MM.1S (cell line): Measurements from ENCODE around the gene CARD10.

Experiments
- DNase-seq: peaks from one replicate; pipeline ENCODE4 v3.0.0-alpha.2; 2015
- H2AFZ ChIP-seq: fragments of 300-600 bp; sonication (generic); 2 replicates; pipeline ENCODE4 v1.6.0; 2016; ENCODE audit warnings: antibody characterized with exemption, low read length
- H3F3A ChIP-seq: fragments of 300-600 bp; sonication (generic); 2 replicates; pipeline ENCODE4 v1.6.1; 2016; ENCODE audit warnings: mild to moderate bottlenecking, antibody characterized with exemption, low read length, moderate library complexity, mixed read lengths; ENCODE audit not compliant: insufficient read depth
- H3K27ac ChIP-seq: fragments of 300-600 bp; sonication (generic); 2 replicates; pipeline ENCODE4 v1.5.1; 2016; ENCODE audit warnings: mild to moderate bottlenecking, low read length
- H3K27me3 ChIP-seq: fragments of 300-600 bp; sonication (generic); replicated peaks from 2 replicates; pipeline ENCODE4 v1.6.0; 2016; ENCODE audit warnings: low read length; ENCODE audit not compliant: insufficient read depth
- H3K36me3 ChIP-seq: fragments of 300-600 bp; sonication (generic); replicated peaks from 2 replicates; pipeline ENCODE4 v1.6.1; 2016; ENCODE audit warnings: mild to moderate bottlenecking, low read length, mixed read lengths; ENCODE audit not compliant: insufficient read depth
- H3K4me1 ChIP-seq: fragments of 300-600 bp; sonication (generic); 2 replicates; pipeline ENCODE4 v1.6.1; 2016; ENCODE audit warnings: low read length, mixed read lengths
- H3K4me2 ChIP-seq: fragments of 300-600 bp; sonication (generic); 2 replicates; pipeline ENCODE4 v1.6.0; 2016; ENCODE audit warnings: low read depth, low read length
- H3K4me3 ChIP-seq: fragments of 300-600 bp; sonication (generic); 2 replicates; pipeline ENCODE4 v1.5.1; 2016; ENCODE audit warnings: low read length, mixed read lengths
- H3K79me2 ChIP-seq: fragments of 300-600 bp; sonication (generic); 2 replicates; pipeline ENCODE4 v1.6.1; 2016; ENCODE audit warnings: mixed run types, low read length, mixed read lengths
- H3K9ac ChIP-seq: fragments of 300-600 bp; sonication (generic); 2 replicates; pipeline ENCODE4 v1.6.1; 2016; ENCODE audit warnings: low read length, mixed read lengths
- H3K9me2 ChIP-seq: fragments of 300-600 bp; sonication (generic); replicated peaks from 2 replicates; pipeline ENCODE4 v1.6.1; 2016; ENCODE audit warnings: mild to moderate bottlenecking, low read length, mixed read lengths; ENCODE audit not compliant: insufficient read depth
- H3K9me3 ChIP-seq: fragments of 300-600 bp; sonication (generic); replicated peaks from 2 replicates; pipeline ENCODE4 v1.6.1; 2016; ENCODE audit warnings: mild to moderate bottlenecking, low read length, mixed read lengths; ENCODE audit not compliant: insufficient read depth
- H4K20me1 ChIP-seq: fragments of 300-600 bp; sonication (generic); 2 replicates; pipeline ENCODE4 v1.6.1; 2016; ENCODE audit warnings: mild to moderate bottlenecking, low read length, moderate library complexity, mixed read lengths; ENCODE audit not compliant: insufficient read depth
- EZH2 ChIP-seq: fragments of 300-600 bp; sonication (generic); optimal IDR thresholded peaks from 2 replicates; pipeline ENCODE3; 2017; ENCODE audit warnings: low read depth, mild to moderate bottlenecking, antibody characterized with exemption, low read length, mixed read lengths
- EZH2phosphoT487 ChIP-seq: fragments of 300-600 bp; sonication (generic); IDR thresholded peaks from 2 replicates; pipeline ENCODE4 v1.6.1; 2018; ENCODE audit warnings: antibody characterized with exemption, low read length
- TF ChIP-seq, protein P1 (sequence below): fragments of 300-600 bp; sonication (generic); IDR thresholded peaks from 2 replicates; pipeline ENCODE4 v1.5.1; 2016; ENCODE audit warnings: antibody characterized with exemption, low read length, mixed read lengths

Gene CARD10

DNA sequence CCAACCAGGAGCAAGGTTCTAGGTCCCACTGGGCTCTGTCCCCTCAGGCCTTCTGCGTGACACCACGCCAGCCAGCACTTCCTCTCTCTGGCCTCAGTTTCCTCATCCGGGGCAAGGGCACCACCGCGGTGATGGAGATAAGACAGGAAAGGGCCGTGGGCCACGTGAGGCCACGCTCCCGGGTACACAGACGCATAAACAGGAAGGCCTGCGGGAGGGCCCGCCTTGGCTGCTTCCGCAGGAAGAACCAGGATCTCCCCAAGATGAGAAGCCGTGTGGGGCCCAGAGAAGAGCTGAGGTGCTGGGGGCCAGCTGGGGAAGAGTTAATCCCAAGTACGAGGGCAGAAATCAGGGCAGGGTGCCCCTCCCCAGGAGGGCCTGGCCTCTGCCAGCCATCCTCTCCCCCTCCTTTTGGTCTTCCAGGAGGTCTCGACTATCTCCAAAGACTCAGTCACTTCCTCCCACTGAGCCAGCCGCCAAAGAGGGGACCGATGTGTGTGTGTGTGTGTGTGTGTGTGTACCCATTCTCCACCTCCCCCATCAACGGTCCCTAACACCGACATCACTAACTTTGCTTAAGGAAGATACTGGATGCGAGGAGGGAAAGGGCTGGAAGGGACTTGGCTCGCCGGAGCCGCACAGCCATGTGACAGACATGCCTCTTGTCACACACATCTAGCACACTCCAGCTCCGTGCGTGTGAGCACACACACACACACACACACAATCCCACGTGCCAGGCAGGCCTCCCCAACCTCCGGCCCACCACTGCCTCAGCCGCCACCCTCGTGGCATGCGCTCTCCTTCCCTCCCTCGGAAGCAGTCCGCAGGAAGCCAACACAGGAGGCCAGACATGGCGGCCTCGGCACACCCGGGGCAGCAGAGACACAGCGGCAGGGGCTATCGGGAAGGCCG lies 34.5 kb downstream of the CARD10 start:
- peak overlapping the region; percentile 91 for H3K4me3 ChIP-seq
- no peaks in the 10 kb centered on the region for H3K36me3 ChIP-seq
- H3K9me2 ChIP-seq, result no peaks in the 10 kb centered on the region
- peaks cover 13% of the 10 kb centered on the region; the same call in 1 of the 2 replicates for H3K4me1 ChIP-seq
- TF ChIP-seq EZH2phosphoT487 (no peak), EZH2 (no peak)
- TF ChIP-seq, protein P1, sequence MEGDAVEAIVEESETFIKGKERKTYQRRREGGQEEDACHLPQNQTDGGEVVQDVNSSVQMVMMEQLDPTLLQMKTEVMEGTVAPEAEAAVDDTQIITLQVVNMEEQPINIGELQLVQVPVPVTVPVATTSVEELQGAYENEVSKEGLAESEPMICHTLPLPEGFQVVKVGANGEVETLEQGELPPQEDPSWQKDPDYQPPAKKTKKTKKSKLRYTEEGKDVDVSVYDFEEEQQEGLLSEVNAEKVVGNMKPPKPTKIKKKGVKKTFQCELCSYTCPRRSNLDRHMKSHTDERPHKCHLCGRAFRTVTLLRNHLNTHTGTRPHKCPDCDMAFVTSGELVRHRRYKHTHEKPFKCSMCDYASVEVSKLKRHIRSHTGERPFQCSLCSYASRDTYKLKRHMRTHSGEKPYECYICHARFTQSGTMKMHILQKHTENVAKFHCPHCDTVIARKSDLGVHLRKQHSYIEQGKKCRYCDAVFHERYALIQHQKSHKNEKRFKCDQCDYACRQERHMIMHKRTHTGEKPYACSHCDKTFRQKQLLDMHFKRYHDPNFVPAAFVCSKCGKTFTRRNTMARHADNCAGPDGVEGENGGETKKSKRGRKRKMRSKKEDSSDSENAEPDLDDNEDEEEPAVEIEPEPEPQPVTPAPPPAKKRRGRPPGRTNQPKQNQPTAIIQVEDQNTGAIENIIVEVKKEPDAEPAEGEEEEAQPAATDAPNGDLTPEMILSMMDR, result no peak
- peak overlapping the region; percentile 89 for H3K9ac ChIP-seq
- no peaks in the 10 kb centered on the region for H3K27me3 ChIP-seq
- peak overlapping the region; percentile 83 for H3K4me2 ChIP-seq
- peaks cover 63% of the 10 kb centered on the region for H3K79me2 ChIP-seq
- H4K20me1 ChIP-seq, result 0 out of 2 replicates have a peak, but pooled peaks cover 4% of the 10 kb centered on the region
- H3F3A ChIP-seq, result no peaks in the 10 kb centered on the region; the same call in 1 of the 2 replicates
- H3K27ac ChIP-seq, result peak overlapping the region; percentile 75
- peak overlapping the region; percentile 61 for H2AFZ ChIP-seq
- DNase-seq, result peak; percentile 86
- no peaks in the 10 kb centered on the region for H3K9me3 ChIP-seq

DNA sequence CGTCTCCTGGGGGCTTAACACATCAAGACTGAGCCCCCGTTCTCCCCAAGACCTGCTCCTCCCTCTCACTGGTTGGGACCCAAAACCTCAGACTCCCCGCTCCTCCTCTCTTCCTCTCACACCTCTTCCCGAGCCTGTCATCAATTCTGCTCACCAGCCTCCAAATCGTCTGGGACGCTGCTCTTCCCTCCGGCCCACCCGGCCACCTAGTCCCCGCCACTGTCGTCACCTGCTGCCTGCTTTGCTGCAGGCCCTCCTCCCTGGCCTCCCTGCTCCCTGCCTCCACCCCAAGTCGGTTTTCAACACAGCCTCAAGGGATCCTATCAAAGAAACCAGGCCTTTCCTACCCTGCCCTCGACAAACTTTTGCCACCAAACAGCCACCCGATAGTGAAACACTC lies 36.2 kb downstream of the CARD10 start:
- Histone ChIP-seq H3K9ac (no peak overlapping the region), H3K9me3 (no peaks in the 10 kb centered on the region), H3K4me1 (peaks cover 10% of the 10 kb centered on the region; the same call in 1 of the 2 replicates), H3K4me2 (peak overlapping the region; percentile 83; the same call in 1 of the 2 replicates), H3K36me3 (no peaks in the 10 kb centered on the region), H3K9me2 (no peaks in the 10 kb centered on the region), H3K4me3 (no peak overlapping the region), H4K20me1 (0 out of 2 replicates have a peak, but pooled peaks cover 4% of the 10 kb centered on the region), H3K27me3 (no peaks in the 10 kb centered on the region), H3F3A (no peaks in the 10 kb centered on the region; the same call in 1 of the 2 replicates), H3K27ac (no peak overlapping the region), H3K79me2 (peaks cover 63% of the 10 kb centered on the region), H2AFZ (no peak overlapping the region)
- no peak for DNase-seq
- TF ChIP-seq EZH2phosphoT487 (no peak), EZH2 (no peak)
- TF ChIP-seq, protein P1, result no peak

DNA sequence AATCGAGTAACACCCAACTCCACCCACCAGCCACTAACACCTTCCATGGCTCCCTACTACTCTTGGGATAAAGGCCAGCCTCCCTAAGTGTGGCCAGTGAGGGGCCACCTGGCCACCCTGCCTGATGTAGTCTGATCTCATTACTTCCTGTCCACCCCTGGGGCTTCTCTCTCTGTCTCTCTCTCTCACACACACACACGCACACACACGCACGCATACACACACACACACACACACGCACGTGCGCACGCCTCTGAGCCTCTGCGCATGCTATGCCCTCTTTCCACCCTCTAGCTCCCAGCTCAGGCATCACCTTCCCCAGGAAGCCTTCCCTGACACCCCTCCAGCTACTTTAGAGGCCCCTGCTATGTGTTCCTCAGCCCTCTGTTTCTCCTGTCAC lies 37.0 kb downstream of the CARD10 start:
- no peak for TF ChIP-seq EZH2phosphoT487
- TF ChIP-seq, protein P1, result no peak
- TF ChIP-seq EZH2, result no peak
- Histone ChIP-seq H3F3A (no peaks in the 10 kb centered on the region; the same call in 1 of the 2 replicates), H3K36me3 (no peaks in the 10 kb centered on the region), H3K4me1 (peaks cover 10% of the 10 kb centered on the region; the same call in 1 of the 2 replicates), H3K4me2 (no peak overlapping the region), H3K9ac (no peak overlapping the region), H3K9me2 (no peaks in the 10 kb centered on the region), H3K9me3 (no peaks in the 10 kb centered on the region), H3K27me3 (no peaks in the 10 kb centered on the region), H2AFZ (no peak overlapping the region), H3K4me3 (no peak overlapping the region), H3K79me2 (peaks cover 63% of the 10 kb centered on the region), H4K20me1 (0 out of 2 replicates have a peak, but pooled peaks cover 4% of the 10 kb centered on the region), H3K27ac (no peak overlapping the region)
- no peak for DNase-seq
